Esophagus squamous epithelium (tissue), 5 donors: ENCODE data around the gene LMOD3. TPM values are rescaled to one million over a fixed set of nuclear protein-coding genes. Genes with fewer than 3 reads are reported as not detected.
A peak's percentile ranks its signal among the peaks of the same experiment; 100 is the strongest.

Source experiments
- DNase-seq: peaks from one replicate; lab custom pipeline; 2025; lab: John Stamatoyannopoulos, UW
- H3K27ac ChIP-seq, 4 donors: fragments of 200-600 bp; sonication (generic); one replicate each; pipeline ENCODE4 v1.5.1; 2016 to 2019; ENCODE audit warnings: mild to moderate bottlenecking in 1 of 4
- H3K27me3 ChIP-seq, 4 donors: fragments of 200-600 bp; sonication (generic); 1 replicate in 3 of 4; 2 replicates in 1 of 4; pipeline versions ENCODE4 v1.5.1 to v1.6.0; 2017 to 2021; ENCODE audit warnings: antibody characterized with exemption in 1 of 4
- H3K36me3 ChIP-seq, 3 donors: fragments of 200-600 bp; sonication (generic); one replicate each; pipeline ENCODE4 v1.5.1; 2016 to 2019
- H3K4me1 ChIP-seq, 3 donors: fragments of 200-600 bp; sonication (generic); one replicate each; pipeline ENCODE4 v1.5.1; 2017 to 2019
- H3K4me3 ChIP-seq, 4 donors: fragments of 200-600 bp; sonication (generic); 1 replicate in 3 of 4; 2 replicates in 1 of 4; pipeline ENCODE4 v1.5.1; 2016 to 2019; ENCODE audit warnings: mild to moderate bottlenecking in 2 of 4, moderate library complexity in 1 of 4
- H3K9me3 ChIP-seq, 3 donors: fragments of 200-600 bp; sonication (generic); one replicate each; pipeline ENCODE4 v1.5.1; 2016 to 2019
- CTCF ChIP-seq, 6 experiments: fragments of 450-650 bp in 4 of 6; fragments of 200-600 bp in 2 of 6; sonication (generic) in 2 of 6; IDR thresholded peaks; one replicate each; pipeline ENCODE4 v1.5.1; 2016 to 2019; ENCODE audit warnings: antibody characterized with exemption in 6 of 6, mild to moderate bottlenecking in 4 of 6, moderate library complexity in 4 of 6
- POLR2A ChIP-seq, 4 donors: fragments of 450-650 bp; IDR thresholded peaks; one replicate each; pipeline ENCODE4 v1.6.1; 2017; ENCODE audit warnings: antibody characterized with exemption in 4 of 4, mild to moderate bottlenecking in 4 of 4, moderate library complexity in 3 of 4
- WGBS, 2 donors: methylation state at CpG; one replicate each; pipeline ENCODE4 v1.1.5; 2018; 5-methylcytosine and 5-hydroxymethylcytosine counted together
- intact Hi-C: fragments of 100-400 bp; cut with DNase I; formaldehyde crosslinking; loops from one replicate; pipeline ENCODE4 v1.15.0; 2022
- total RNA-seq, 4 donors: library from RNA; depleted of rRNA; stranded (reverse); fragments of >200 nt; gene quantifications; one replicate each; pipeline ENCODE4 v1.1.0, GENCODE V29; 2016
- donor health status: DM: yes; HTN: yes; CAD: no.

The LMOD3 gene
- total RNA-seq, 4 donors from 2014 or later = under 0.01 TPM; not detected in 3

GRCh38 chr3:69099576-69099975 lies 22.8 kb downstream of the LMOD3 start:
- H3K9me3 ChIP-seq = no peaks in the 10 kb centered on the region
- intact Hi-C loops = no loop called here
- no peaks in the 10 kb centered on the region for H3K27me3 ChIP-seq
- H3K4me3 ChIP-seq = no peak overlapping the region
- 83 to 97% methylated on average over 4 of the region's 4 CpGs for WGBS, 2 donors
- no peak for TF ChIP-seq POLR2A (IDR thresholded peaks at IDR 0.05)
- no peak for TF ChIP-seq CTCF (IDR thresholded peaks at IDR 0.05)
- H3K27ac ChIP-seq = no peak overlapping the region
- peaks cover 5 to 47% (median 22%) of the 10 kb centered on the region in 3 donors for H3K4me1 ChIP-seq
- H3K36me3 ChIP-seq = peaks cover 0 to 57% (median 16%) of the 10 kb centered on the region in 3 donors
- DNase-seq = no peak

GRCh38 chr3:69097407-69098086 lies 24.8 kb downstream of the LMOD3 start:
- H3K27me3 ChIP-seq = no peaks in the 10 kb centered on the region
- intact Hi-C loops = no loop called here
- H3K36me3 ChIP-seq = peaks cover 0 to 38% (median 8%) of the 10 kb centered on the region in 3 donors
- WGBS, 2 donors = 65 to 68% methylated on average over 9 of the region's 9 CpGs
- no peak for TF ChIP-seq POLR2A (IDR thresholded peaks at IDR 0.05)
- no peak for TF ChIP-seq CTCF (IDR thresholded peaks at IDR 0.05)
- peak overlapping the region in 1 of 4 donors; percentile 25 for H3K27ac ChIP-seq
- H3K9me3 ChIP-seq = no peaks in the 10 kb centered on the region
- no peak for DNase-seq
- peaks cover 19 to 68% (median 40%) of the 10 kb centered on the region in 3 donors for H3K4me1 ChIP-seq
- no peak overlapping the region for H3K4me3 ChIP-seq

GRCh38 chr3:69096299-69096698 lies 26.1 kb downstream of the LMOD3 start:
- intact Hi-C loops = no loop called here
- Histone ChIP-seq H3K27me3 (no peaks in the 10 kb centered on the region), H3K4me3 (no peak overlapping the region), H3K36me3 (peaks cover 0 to 25% (median 0%) of the 10 kb centered on the region in 3 donors), H3K4me1 (peaks cover 29 to 80% (median 53%) of the 10 kb centered on the region in 3 donors), H3K9me3 (no peaks in the 10 kb centered on the region), H3K27ac (peak overlapping the region in 3 of 4 donors; percentile 53 to 96 (median 91))
- 87% methylated on average over 5 of the region's 5 CpGs; no CpG with 5 or more reads in 1 of the 2 donors for WGBS, 2 donors
- DNase-seq = no peak
- TF ChIP-seq CTCF (IDR thresholded peaks at IDR 0.05) (no peak), POLR2A (IDR thresholded peaks at IDR 0.05) (no peak)

GRCh38 chr3:69095636-69096035 lies 26.8 kb downstream of the LMOD3 start:
- DNase-seq = no peak
- H3K4me3 ChIP-seq = no peak overlapping the region
- intact Hi-C loops = no loop called here
- no peaks in the 10 kb centered on the region for H3K9me3 ChIP-seq
- 73 to 78% methylated on average over 5 of the region's 5 CpGs for WGBS, 2 donors
- peak overlapping the region; percentile 20 to 96 (median 72) for H3K27ac ChIP-seq
- peak in 1 of 4 donors; percentile 18 for TF ChIP-seq POLR2A (IDR thresholded peaks at IDR 0.05)
- no peak for TF ChIP-seq CTCF (IDR thresholded peaks at IDR 0.05)
- no peaks in the 10 kb centered on the region for H3K27me3 ChIP-seq
- peaks cover 36 to 87% (median 58%) of the 10 kb centered on the region in 3 donors for H3K4me1 ChIP-seq
- peaks cover 0 to 25% (median 0%) of the 10 kb centered on the region in 3 donors for H3K36me3 ChIP-seq

GRCh38 chr3:69094467-69095205 lies 27.8 kb downstream of the LMOD3 start:
- Histone ChIP-seq H3K27me3 (no peaks in the 10 kb centered on the region), H3K9me3 (no peaks in the 10 kb centered on the region), H3K4me3 (peak overlapping the region in 1 of 4 donors; percentile 29), H3K36me3 (peaks cover 0 to 15% (median 0%) of the 10 kb centered on the region in 3 donors), H3K4me1 (peaks cover 44 to 89% (median 68%) of the 10 kb centered on the region in 3 donors), H3K27ac (peak overlapping the region; percentile 55 to 96 (median 86))
- intact Hi-C loops = no loop called here
- 39 to 43% methylated on average over 8 of the region's 8 CpGs for whole genome bisulfite sequencing, 2 donors
- TF ChIP-seq CTCF (IDR thresholded peaks at IDR 0.05) = no peak
- no peak for TF ChIP-seq POLR2A (IDR thresholded peaks at IDR 0.05)
- no peak for DNase-seq
